B cell (primary cell): Measurements from ENCODE around the gene TAGLN2.

Source experiments
- EZH2 ChIP-seq: IDR thresholded peaks from 2 replicates; pipeline ENCODE4 v1.6.1; 2012; ENCODE audit warnings: borderline replicate concordance, low read depth, mild to moderate bottlenecking, moderate library complexity, low read length; ENCODE audit not compliant: insufficient read depth, poor library complexity, severe bottlenecking
- TF ChIP-seq, protein P1 (sequence below): fragments of 200-600 bp; IDR thresholded peaks from one replicate; pipeline ENCODE4 v1.8.0; 2022; ENCODE audit warnings: antibody characterized with exemption, mild to moderate bottlenecking

DNA sequence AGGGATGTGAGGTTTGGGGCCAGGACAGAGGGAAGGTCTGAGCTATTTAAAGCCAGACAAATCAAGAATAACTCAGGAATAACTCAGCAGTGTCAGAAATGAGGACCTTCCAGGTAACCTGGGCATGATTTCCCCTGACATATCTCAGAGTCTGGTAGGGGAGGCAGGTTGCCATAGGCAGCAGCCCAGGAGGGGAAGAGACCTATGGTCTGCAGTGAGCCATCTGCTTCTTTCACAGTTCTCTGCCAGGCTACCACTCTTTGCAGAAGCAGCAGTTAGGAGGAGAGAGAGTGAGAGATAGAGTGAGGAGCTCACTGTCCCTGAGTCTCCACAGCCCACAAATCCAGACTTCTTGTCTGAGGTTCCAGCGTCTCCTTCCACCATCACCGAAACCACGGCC lies 56.5 kb downstream of the TAGLN2 start:
- TF ChIP-seq, protein P1, sequence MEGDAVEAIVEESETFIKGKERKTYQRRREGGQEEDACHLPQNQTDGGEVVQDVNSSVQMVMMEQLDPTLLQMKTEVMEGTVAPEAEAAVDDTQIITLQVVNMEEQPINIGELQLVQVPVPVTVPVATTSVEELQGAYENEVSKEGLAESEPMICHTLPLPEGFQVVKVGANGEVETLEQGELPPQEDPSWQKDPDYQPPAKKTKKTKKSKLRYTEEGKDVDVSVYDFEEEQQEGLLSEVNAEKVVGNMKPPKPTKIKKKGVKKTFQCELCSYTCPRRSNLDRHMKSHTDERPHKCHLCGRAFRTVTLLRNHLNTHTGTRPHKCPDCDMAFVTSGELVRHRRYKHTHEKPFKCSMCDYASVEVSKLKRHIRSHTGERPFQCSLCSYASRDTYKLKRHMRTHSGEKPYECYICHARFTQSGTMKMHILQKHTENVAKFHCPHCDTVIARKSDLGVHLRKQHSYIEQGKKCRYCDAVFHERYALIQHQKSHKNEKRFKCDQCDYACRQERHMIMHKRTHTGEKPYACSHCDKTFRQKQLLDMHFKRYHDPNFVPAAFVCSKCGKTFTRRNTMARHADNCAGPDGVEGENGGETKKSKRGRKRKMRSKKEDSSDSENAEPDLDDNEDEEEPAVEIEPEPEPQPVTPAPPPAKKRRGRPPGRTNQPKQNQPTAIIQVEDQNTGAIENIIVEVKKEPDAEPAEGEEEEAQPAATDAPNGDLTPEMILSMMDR = no peak
- TF ChIP-seq EZH2 = no peak
